ENCODE measurements around the gene AGTPBP1. TPM values are rescaled to one million over a fixed set of nuclear protein-coding genes. Genes with fewer than 3 reads are reported as not detected.
A peak's percentile ranks its signal among the peaks of the same experiment; 100 is the strongest.

AGTPBP1 gene
- total RNA-seq, 2 experiments from 2014 or later = 39.3 to 41.8 TPM

- Mint-ChIP-seq H3K27me3 (no peaks in the 10 kb centered on the region), H3K36me3 (ENCODE audit: low read depth) (peaks cover 5% of the 10 kb centered on the region), H3K9me3 (no peaks in the 10 kb centered on the region), H3K4me1 (no peaks in the 10 kb centered on the region), H3K27ac (no peak overlapping the region), H3K4me3 (no peak overlapping the region)
- CTCF ChIA-PET = no interaction called here
- DNase-seq = no peak
- POLR2A ChIA-PET = no interaction called here
These were observed 79.2 kb downstream of the AGTPBP1 start for GRCh38 chr9:85662573-85662972.

DNA sequence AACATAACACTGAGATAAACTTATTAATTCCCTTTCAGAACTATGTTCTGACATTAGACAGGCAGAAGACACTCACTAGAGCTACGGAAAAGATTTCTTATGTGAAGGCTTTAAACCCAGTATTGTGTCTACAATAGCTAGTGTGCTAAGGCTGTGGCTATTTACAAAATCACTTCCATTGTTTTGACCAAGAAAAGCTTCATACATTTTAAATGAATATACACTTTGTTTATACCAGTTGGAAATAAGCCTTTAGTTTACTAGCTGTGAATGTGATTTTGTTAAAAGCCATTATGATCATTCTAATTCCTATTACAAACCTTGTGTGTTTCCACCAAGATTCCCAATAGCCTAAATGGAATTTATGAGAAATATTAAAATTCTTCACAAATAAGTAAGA is 83.0 kb downstream of the AGTPBP1 start:
- no peaks in the 10 kb centered on the region for H3K9me3 Mint-ChIP-seq
- CTCF ChIA-PET = no interaction called here
- H3K36me3 Mint-ChIP-seq (ENCODE audit: low read depth) = peaks cover 7% of the 10 kb centered on the region
- no peaks in the 10 kb centered on the region for H3K27me3 Mint-ChIP-seq
- H3K4me3 Mint-ChIP-seq = no peak overlapping the region
- no peak overlapping the region for H3K27ac Mint-ChIP-seq
- POLR2A ChIA-PET = no interaction called here
- no peak for DNase-seq
- H3K4me1 Mint-ChIP-seq = no peaks in the 10 kb centered on the region

GRCh38 chr9:85653153-85653552 is 88.6 kb downstream of the AGTPBP1 start:
- Mint-ChIP-seq H3K36me3 (ENCODE audit: low read depth) (peaks cover 15% of the 10 kb centered on the region), H3K4me1 (no peaks in the 10 kb centered on the region), H3K4me3 (no peak overlapping the region), H3K27me3 (no peaks in the 10 kb centered on the region), H3K9me3 (no peaks in the 10 kb centered on the region), H3K27ac (no peak overlapping the region)
- ChIA-PET CTCF (no interaction called here), POLR2A (no interaction called here)
- DNase-seq = no peak

DNA sequence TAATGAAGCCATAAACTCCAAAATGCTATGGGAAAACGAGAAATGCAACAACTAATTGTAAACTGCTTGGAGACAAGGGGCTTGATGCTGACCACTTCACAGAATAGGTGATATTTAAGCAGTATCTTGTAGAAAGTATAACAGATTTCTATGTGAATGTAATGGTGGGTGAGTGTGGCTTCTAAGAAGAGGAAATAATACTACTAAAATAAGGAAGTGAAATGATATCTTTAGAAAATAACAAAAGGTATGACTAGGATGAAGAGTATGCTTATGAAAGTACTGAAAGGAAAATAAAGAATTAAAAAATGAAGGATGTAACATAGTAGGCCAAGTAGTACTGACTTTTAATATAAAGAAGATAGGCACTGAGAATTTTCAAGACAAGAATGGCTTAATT is 94.2 kb downstream of the AGTPBP1 start:
- POLR2A ChIA-PET = interaction anchor here (0.7 kb wide), 1 partner anchor 1887 kb away, joined by 4 read pairs; no protein-coding TSS in a partner anchor
- CTCF ChIA-PET = no interaction called here
- Mint-ChIP-seq H3K9me3 (no peaks in the 10 kb centered on the region), H3K27me3 (no peaks in the 10 kb centered on the region), H3K27ac (no peak overlapping the region), H3K36me3 (ENCODE audit: low read depth) (peaks cover 34% of the 10 kb centered on the region), H3K4me1 (peaks cover 8% of the 10 kb centered on the region), H3K4me3 (no peak overlapping the region)
- DNase-seq = no peak

DNA sequence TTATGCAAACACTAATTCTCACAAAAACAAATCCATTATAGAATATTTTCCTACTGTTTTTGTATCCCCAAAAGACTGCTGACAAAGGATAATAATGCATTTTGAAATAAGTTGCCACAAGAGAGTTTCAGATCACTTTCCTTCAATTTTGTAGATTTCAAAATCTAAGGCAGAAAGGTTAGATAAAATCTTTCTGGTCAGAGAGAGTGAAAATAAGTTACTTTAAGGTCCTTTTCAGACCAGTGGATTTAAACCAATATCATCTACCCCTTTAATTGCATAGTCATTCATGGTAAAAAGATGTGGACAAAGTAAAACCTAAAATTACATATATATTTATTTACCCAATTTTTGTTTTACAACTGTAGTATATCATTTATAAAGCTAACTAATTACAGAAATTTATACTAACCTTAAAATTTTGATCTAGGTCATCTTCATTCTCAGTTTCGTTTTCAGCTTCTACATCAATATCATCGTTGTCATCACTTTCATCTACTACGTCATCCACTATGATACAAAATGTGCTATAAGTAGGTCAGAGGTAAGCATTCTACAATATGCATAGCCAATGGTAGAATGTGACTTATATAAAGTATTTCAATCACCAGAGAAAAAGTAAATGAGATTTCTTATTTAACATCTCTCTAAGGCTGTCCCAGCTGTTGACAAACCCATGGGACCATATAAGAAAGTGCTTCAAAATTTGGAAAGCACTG is 95.7 kb downstream of the AGTPBP1 start:
- Mint-ChIP-seq H3K4me3 (no peak overlapping the region), H3K36me3 (ENCODE audit: low read depth) (peaks cover 43% of the 10 kb centered on the region), H3K4me1 (peaks cover 8% of the 10 kb centered on the region), H3K9me3 (no peaks in the 10 kb centered on the region), H3K27me3 (no peaks in the 10 kb centered on the region), H3K27ac (no peak overlapping the region)
- ChIA-PET POLR2A (no interaction called here), CTCF (no interaction called here)
- no peak for DNase-seq

GRCh38 chr9:85640425-85640824 is 101.3 kb downstream of the AGTPBP1 start:
- Mint-ChIP-seq H3K27me3 (no peaks in the 10 kb centered on the region), H3K27ac (no peak overlapping the region), H3K4me1 (peaks cover 2% of the 10 kb centered on the region), H3K9me3 (no peaks in the 10 kb centered on the region), H3K36me3 (ENCODE audit: low read depth) (peaks cover 24% of the 10 kb centered on the region), H3K4me3 (no peak overlapping the region)
- DNase-seq = no peak
- ChIA-PET CTCF (interaction anchor here (1.1 to 1.3 kb wide), 2 partner anchors 21 to 30 kb away, joined by 3 to 4 read pairs; no protein-coding TSS in a partner anchor), POLR2A (no interaction called here)

DNA sequence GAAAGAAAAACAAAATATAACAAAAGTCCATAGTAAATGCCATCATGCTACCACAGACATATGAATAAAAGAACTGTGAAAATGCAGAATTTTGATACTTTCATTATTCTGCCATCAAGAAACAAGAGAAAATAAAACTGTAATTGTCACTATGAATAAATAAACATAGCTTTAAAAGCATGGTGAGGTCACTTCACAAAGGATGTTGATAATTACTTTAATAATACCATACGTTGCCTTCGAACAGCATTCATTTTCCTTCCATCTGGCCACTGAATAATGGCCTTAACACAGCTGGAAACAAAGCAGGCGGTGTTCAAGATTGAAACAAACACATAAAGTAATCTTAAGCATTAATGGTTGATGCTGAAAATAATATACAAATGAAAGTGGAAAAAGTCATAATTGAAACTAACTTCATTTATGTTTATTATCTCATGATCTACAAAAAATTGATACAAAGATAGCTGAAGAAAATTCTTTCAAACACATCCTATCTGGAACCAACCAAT is 102.0 kb downstream of the AGTPBP1 start:
- CTCF ChIA-PET = interaction anchor here (1.1 to 1.3 kb wide), 2 partner anchors 20 to 30 kb away, joined by 3 to 4 read pairs; no protein-coding TSS in a partner anchor
- peaks cover 19% of the 10 kb centered on the region for H3K36me3 Mint-ChIP-seq (ENCODE audit: low read depth)
- H3K4me1 Mint-ChIP-seq = no peaks in the 10 kb centered on the region

DNA sequence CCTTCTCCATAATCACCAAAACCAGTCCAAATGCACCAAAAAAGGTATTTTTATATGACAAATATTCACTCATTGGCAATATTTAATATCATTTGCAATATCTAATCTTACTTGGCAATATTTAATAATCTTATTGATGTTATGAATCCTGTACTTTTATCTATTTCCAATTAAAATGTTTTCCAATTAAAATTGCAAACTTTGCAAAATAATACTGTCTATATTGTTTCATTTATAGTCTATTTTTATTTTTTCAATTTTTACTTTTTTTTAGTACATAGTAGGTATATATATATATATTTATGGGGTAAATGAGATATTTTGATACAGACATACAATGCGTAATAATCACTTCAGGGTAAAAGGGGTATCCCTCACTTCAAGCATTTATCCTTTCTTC is 109.9 kb downstream of the AGTPBP1 start:
- Mint-ChIP-seq H3K36me3 (ENCODE audit: low read depth) (peaks cover 16% of the 10 kb centered on the region), H3K27me3 (no peaks in the 10 kb centered on the region), H3K4me3 (no peak overlapping the region), H3K27ac (no peak overlapping the region), H3K4me1 (no peaks in the 10 kb centered on the region), H3K9me3 (no peaks in the 10 kb centered on the region)
- ChIA-PET POLR2A (no interaction called here), CTCF (no interaction called here)
- DNase-seq = no peak

More for the DNA sequence above, 102.0 kb downstream of the AGTPBP1 start:
- no peaks in the 10 kb centered on the region for H3K9me3 Mint-ChIP-seq
- no peak overlapping the region for H3K27ac Mint-ChIP-seq
- no peak overlapping the region for H3K4me3 Mint-ChIP-seq
- H3K27me3 Mint-ChIP-seq = no peaks in the 10 kb centered on the region
- no peak for DNase-seq
- POLR2A ChIA-PET = no interaction called here

- no peaks in the 10 kb centered on the region for H3K4me1 Mint-ChIP-seq
- no peak overlapping the region for H3K4me3 Mint-ChIP-seq
- no peak for DNase-seq
- POLR2A ChIA-PET = no interaction called here
- CTCF ChIA-PET = no interaction called here
- no peak overlapping the region for H3K27ac Mint-ChIP-seq
- H3K36me3 Mint-ChIP-seq (ENCODE audit: low read depth) = peaks cover 13% of the 10 kb centered on the region
- no peaks in the 10 kb centered on the region for H3K27me3 Mint-ChIP-seq
- H3K9me3 Mint-ChIP-seq = no peaks in the 10 kb centered on the region
These were observed 111.1 kb downstream of the AGTPBP1 start for GRCh38 chr9:85630676-85631075.

DNA sequence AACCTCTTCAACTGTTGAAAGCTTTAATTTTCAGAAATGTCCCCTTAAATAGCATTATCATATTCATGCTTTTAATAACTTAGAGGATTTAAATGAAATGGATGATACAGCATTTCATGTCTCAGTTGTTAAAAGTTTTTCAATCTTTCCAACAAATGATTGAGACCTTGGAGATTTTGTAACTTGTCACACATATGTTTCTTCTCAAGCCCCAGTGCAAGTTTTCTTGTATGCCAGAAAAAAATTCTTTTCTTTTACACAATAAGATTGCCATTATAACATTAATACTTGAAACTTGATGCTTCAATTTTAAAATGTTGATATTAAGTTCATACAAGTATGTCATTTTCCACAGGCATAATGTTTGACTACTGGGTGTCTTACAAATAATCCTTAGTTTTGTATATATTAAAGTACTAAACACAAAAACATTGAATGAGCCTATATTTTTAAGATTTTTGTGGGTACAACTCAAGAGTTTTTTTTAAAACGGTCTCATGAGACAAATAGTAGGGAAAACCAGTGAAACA is 124.5 kb downstream of the AGTPBP1 start:
- Mint-ChIP-seq H3K9me3 (no peaks in the 10 kb centered on the region), H3K27ac (no peak overlapping the region), H3K4me3 (no peak overlapping the region), H3K4me1 (no peaks in the 10 kb centered on the region), H3K27me3 (no peaks in the 10 kb centered on the region), H3K36me3 (ENCODE audit: low read depth) (peaks cover 5% of the 10 kb centered on the region)
- ChIA-PET POLR2A (no interaction called here), CTCF (no interaction called here)
- DNase-seq = no peak

DNA sequence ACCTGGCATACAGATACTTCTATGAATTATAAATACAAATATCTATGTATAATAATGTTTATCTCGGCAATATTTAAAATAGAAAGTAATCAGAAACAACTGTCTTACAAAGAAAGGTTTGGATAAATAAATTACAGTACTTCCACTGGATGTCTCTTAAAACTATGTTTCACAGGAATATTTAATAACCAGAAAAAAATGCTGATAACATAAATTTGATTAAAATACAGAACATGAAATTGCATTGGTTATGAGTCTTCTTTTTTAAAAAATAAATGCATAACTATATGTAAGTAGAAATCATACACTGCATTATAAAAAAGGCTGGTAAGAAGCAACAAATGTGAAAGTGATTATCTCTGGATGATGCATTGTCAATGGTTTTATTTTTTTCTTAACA is 126.0 kb downstream of the AGTPBP1 start:
- H3K36me3 Mint-ChIP-seq (ENCODE audit: low read depth) = peaks cover 5% of the 10 kb centered on the region
- no peak overlapping the region for H3K4me3 Mint-ChIP-seq
- no peaks in the 10 kb centered on the region for H3K9me3 Mint-ChIP-seq
- ChIA-PET POLR2A (no interaction called here), CTCF (interaction anchor here (1.4 kb wide), 1 partner anchor 1219 kb away, joined by 3 read pairs; no protein-coding TSS in a partner anchor)
- no peak overlapping the region for H3K27ac Mint-ChIP-seq
- no peaks in the 10 kb centered on the region for H3K4me1 Mint-ChIP-seq
- DNase-seq = no peak
- no peaks in the 10 kb centered on the region for H3K27me3 Mint-ChIP-seq

GRCh38 chr9:85610074-85610860 is 131.5 kb downstream of the AGTPBP1 start:
- POLR2A ChIA-PET = interaction anchor here (0.7 kb wide), 1 partner anchor 34 kb away, joined by 3 read pairs; no protein-coding TSS in a partner anchor
- Mint-ChIP-seq H3K27ac (peak overlapping the region; percentile 57), H3K36me3 (ENCODE audit: low read depth) (no peaks in the 10 kb centered on the region), H3K4me1 (peaks cover 6% of the 10 kb centered on the region), H3K9me3 (no peaks in the 10 kb centered on the region), H3K27me3 (no peaks in the 10 kb centered on the region), H3K4me3 (peak overlapping the region; percentile 49)
- CTCF ChIA-PET = interaction anchor here (0.6 to 2.6 kb wide), 26 partner anchors 12 to 1214 kb away, joined by 3 to 20 read pairs (median 4); no protein-coding TSS in a partner anchor
- peak; percentile 28 for DNase-seq

GRCh38 chr9:85605905-85606304 is 135.8 kb downstream of the AGTPBP1 start:
- Mint-ChIP-seq H3K4me1 (peaks cover 18% of the 10 kb centered on the region), H3K9me3 (no peaks in the 10 kb centered on the region), H3K4me3 (no peak overlapping the region), H3K36me3 (ENCODE audit: low read depth) (peaks cover 16% of the 10 kb centered on the region), H3K27ac (no peak overlapping the region), H3K27me3 (no peaks in the 10 kb centered on the region)
- ChIA-PET CTCF (no interaction called here), POLR2A (no interaction called here)
- no peak for DNase-seq
